ENCODE data around the gene ATG5. TPM values are rescaled to one million over a fixed set of nuclear protein-coding genes. Genes with fewer than 3 reads are reported as not detected.

ATG5 gene
- total RNA-seq, 1 donor from 2014 or later, result 40.8 TPM

DNA sequence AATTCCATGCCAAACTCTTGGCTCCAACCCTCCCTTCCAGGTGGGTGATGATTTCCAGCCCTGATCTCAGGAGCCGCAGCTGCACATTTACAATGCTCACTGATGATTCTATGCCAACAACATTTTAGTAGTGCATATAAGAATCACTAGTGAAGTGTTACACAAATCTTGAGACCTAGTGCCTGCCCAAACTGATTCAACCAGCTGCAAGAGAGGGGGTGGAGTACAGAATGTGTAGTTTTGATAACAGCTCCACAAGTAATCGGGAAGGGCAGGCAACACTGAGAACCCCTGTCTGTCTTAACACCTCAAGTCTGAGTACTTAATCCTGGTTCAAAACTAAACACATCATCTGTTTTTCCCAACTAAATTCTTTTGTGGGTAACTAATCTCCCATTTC, 147.8 kb downstream of the ATG5 start:
- H3K9me3 Mint-ChIP-seq (ENCODE audit: low read depth), result no peaks in the 10 kb centered on the region
- no peaks in the 10 kb centered on the region for H3K27me3 Mint-ChIP-seq
- H3K27ac Mint-ChIP-seq, result no peak overlapping the region
- H3K36me3 Mint-ChIP-seq (ENCODE audit: insufficient read depth), result no peaks in the 10 kb centered on the region
- DNase-seq (ENCODE audit: low spot score, unreplicated experiment), result no peak
- no peak overlapping the region for H3K4me3 Mint-ChIP-seq (ENCODE audit: low read depth)
- no peaks in the 10 kb centered on the region for H3K4me1 Mint-ChIP-seq (ENCODE audit: low read depth)
- TF ChIP-seq CTCF (IDR thresholded peaks at IDR 0.05; ENCODE audit: unreplicated experiment), result no peak

GRCh38 chr6:106173124-106173879, 152.3 kb downstream of the ATG5 start:
- Mint-ChIP-seq H3K36me3 (ENCODE audit: insufficient read depth) (no peaks in the 10 kb centered on the region), H3K27ac (no peak overlapping the region), H3K9me3 (ENCODE audit: low read depth) (no peaks in the 10 kb centered on the region), H3K4me3 (ENCODE audit: low read depth) (no peak overlapping the region), H3K4me1 (ENCODE audit: low read depth) (no peaks in the 10 kb centered on the region), H3K27me3 (no peaks in the 10 kb centered on the region)
- DNase-seq (ENCODE audit: low spot score, unreplicated experiment), result no peak
- no peak for TF ChIP-seq CTCF (IDR thresholded peaks at IDR 0.05; ENCODE audit: unreplicated experiment)

- H3K4me1 Mint-ChIP-seq (ENCODE audit: low read depth), result no peaks in the 10 kb centered on the region
- TF ChIP-seq CTCF (IDR thresholded peaks at IDR 0.05; ENCODE audit: unreplicated experiment), result no peak
- H3K4me3 Mint-ChIP-seq (ENCODE audit: low read depth), result no peak overlapping the region
- H3K27ac Mint-ChIP-seq, result no peak overlapping the region
- DNase-seq (ENCODE audit: low spot score, unreplicated experiment), result no peak
- H3K36me3 Mint-ChIP-seq (ENCODE audit: insufficient read depth), result no peaks in the 10 kb centered on the region
- no peaks in the 10 kb centered on the region for H3K9me3 Mint-ChIP-seq (ENCODE audit: low read depth)
- H3K27me3 Mint-ChIP-seq, result no peaks in the 10 kb centered on the region
Measured at GRCh38 chr6:106170030-106170791, 155.3 kb downstream of the ATG5 start.

DNA sequence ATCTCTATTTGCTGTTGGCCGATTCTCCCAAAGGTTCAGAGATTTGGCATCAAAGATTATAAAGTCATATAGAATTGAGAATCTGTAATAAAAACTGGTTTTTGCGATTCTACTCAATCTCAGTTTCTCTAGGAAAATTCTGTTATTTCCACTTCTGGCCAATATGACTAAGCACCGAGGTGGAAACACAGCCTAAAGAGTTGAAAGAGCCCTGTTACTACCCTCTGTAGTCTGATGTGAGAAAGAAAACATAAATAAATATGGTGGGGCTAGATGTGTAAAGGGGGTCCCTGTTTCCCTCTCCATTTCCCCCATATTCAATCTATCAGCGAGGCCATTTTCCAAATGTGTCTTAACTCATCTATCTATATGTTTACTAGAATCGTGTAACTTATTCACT, 156.0 kb downstream of the ATG5 start:
- H3K27ac Mint-ChIP-seq, result no peak overlapping the region
- no peak for TF ChIP-seq CTCF (IDR thresholded peaks at IDR 0.05; ENCODE audit: unreplicated experiment)

GRCh38 chr6:106168097-106168888, 157.3 kb downstream of the ATG5 start:
- no peak for TF ChIP-seq CTCF (IDR thresholded peaks at IDR 0.05; ENCODE audit: unreplicated experiment)
- Mint-ChIP-seq H3K27ac (no peak overlapping the region), H3K4me3 (ENCODE audit: low read depth) (no peak overlapping the region), H3K36me3 (ENCODE audit: insufficient read depth) (no peaks in the 10 kb centered on the region), H3K27me3 (peaks cover 4% of the 10 kb centered on the region), H3K4me1 (ENCODE audit: low read depth) (no peaks in the 10 kb centered on the region), H3K9me3 (ENCODE audit: low read depth) (no peaks in the 10 kb centered on the region)
- no peak for DNase-seq (ENCODE audit: low spot score, unreplicated experiment)

More for the DNA sequence above, 156.0 kb downstream of the ATG5 start:
- H3K4me1 Mint-ChIP-seq (ENCODE audit: low read depth), result no peaks in the 10 kb centered on the region
- no peak for DNase-seq (ENCODE audit: low spot score, unreplicated experiment)
- no peak overlapping the region for H3K4me3 Mint-ChIP-seq (ENCODE audit: low read depth)
- H3K27me3 Mint-ChIP-seq, result peaks cover 3% of the 10 kb centered on the region
- H3K36me3 Mint-ChIP-seq (ENCODE audit: insufficient read depth), result no peaks in the 10 kb centered on the region
- no peaks in the 10 kb centered on the region for H3K9me3 Mint-ChIP-seq (ENCODE audit: low read depth)
